ENCODE results near the gene SPHK2.

GRCh38 chr19:48658483-48658882, 39.2 kb downstream of the SPHK2 start:
- TF ChIP-seq CTCF (conservative IDR thresholded peaks at IDR 0.05; ENCODE audit: low read depth in 2 of 2): no peak
- no peak for TF ChIP-seq NANOG (IDR thresholded peaks at IDR 0.05; ENCODE audit: borderline replicate concordance)
- no peak for TF ChIP-seq CREB1 (CRISPR knock-in tag; IDR thresholded peaks at IDR 0.05; ENCODE audit: low read depth)

Measured in GM23338 (cell line).